Stimulated activated CD4-positive, alpha-beta T cell treated with anti-CD3 and anti-CD28 coated beads, Interleukin-2, amount 100 ng/mL, for 4 hours (primary cell): ENCODE measurements around the gene GRHL1.
"Not testable (repeated sequence)": the region's sequence is repeated elsewhere in the genome, so short reads cannot be mapped to it uniquely, and the experiment has no call there.

Experiments used
- DNase-seq: peaks from one replicate; pipeline ENCODE4 v3.0.0-alpha.2; 2020; ENCODE audit warnings: low read depth

GRHL1 gene

GRCh38 chr2:10009811-10010781 is 58.6 kb downstream of the GRHL1 start:
- DNase-seq, result no peak

- not testable (repeated sequence) for DNase-seq
These were observed 59.5 kb downstream of the GRHL1 start for GRCh38 chr2:10010861-10011605.

GRCh38 chr2:10011606-10012325 is 60.3 kb downstream of the GRHL1 start:
- DNase-seq, result not testable (repeated sequence)

- not testable (repeated sequence) for DNase-seq
These were observed 61.0 kb downstream of the GRHL1 start for GRCh38 chr2:10012366-10012962.

- DNase-seq, result no peak
These were observed 61.5 kb downstream of the GRHL1 start for GRCh38 chr2:10012963-10013461.

GRCh38 chr2:10013651-10014417 is 62.3 kb downstream of the GRHL1 start:
- not testable (repeated sequence) for DNase-seq

- DNase-seq, result no peak
These were observed 63.1 kb downstream of the GRHL1 start for GRCh38 chr2:10014418-10015190.

GRCh38 chr2:10015376-10015989 is 64.0 kb downstream of the GRHL1 start:
- not testable (repeated sequence) for DNase-seq

- no peak for DNase-seq
These were observed 64.7 kb downstream of the GRHL1 start for GRCh38 chr2:10016001-10016801.

GRCh38 chr2:10016802-10017258 is 65.3 kb downstream of the GRHL1 start:
- no peak for DNase-seq

GRCh38 chr2:10017313-10017941 is 65.9 kb downstream of the GRHL1 start:
- DNase-seq, result no peak

- DNase-seq, result no peak
These were observed 67.7 kb downstream of the GRHL1 start for GRCh38 chr2:10019174-10019573.

GRCh38 chr2:10019602-10020400 is 68.3 kb downstream of the GRHL1 start:
- no peak for DNase-seq

GRCh38 chr2:10022041-10022421 is 70.5 kb downstream of the GRHL1 start:
- DNase-seq, result no peak

GRCh38 chr2:10022445-10022844 is 71.0 kb downstream of the GRHL1 start:
- DNase-seq, result no peak

- DNase-seq, result no peak
These were observed 71.6 kb downstream of the GRHL1 start for GRCh38 chr2:10022966-10023662.
